HCT116 (cell line): ENCODE measurements around the gene RBM27. TPM values are rescaled to one million over a fixed set of nuclear protein-coding genes. Genes with fewer than 3 reads are reported as not detected.

Experiments used
- ATAC-seq: fragments of 200-7000 bp; cut with Tn5 transposase; 2 replicates; pipeline ENCODE4 v1.9.1; 2020; ENCODE audit warnings: mild to moderate bottlenecking, moderate library complexity
- BruUV-seq: library from RNA; stranded (reverse); fragments of 400-500 nt; replicated peaks from 2 replicates; lab custom pipeline; 2021; lab: Mats Ljungman, UMichigan
- CTCF ChIA-PET: fragments of 300-600 bp; sonication (Branson Sonifier 250); formaldehyde crosslinking; loops from one replicate; lab custom pipeline; 2021; ENCODE audit warnings: antibody characterized with exemption; lab: Charles Lee
- POLR2A ChIA-PET: fragments of 300-600, 350-600 bp; sonication (Branson Sonifier 250); formaldehyde crosslinking; loops from one replicate; lab custom pipeline; 2021; ENCODE audit warnings: antibody characterized with exemption; lab: Charles Lee
- RAD21 ChIA-PET, 2 experiments: fragments of 300-600 bp; sonication (Branson Sonifier 250); formaldehyde crosslinking; loops; one replicate each; lab custom pipeline; 2023; ENCODE audit warnings: low total read pairs in 2 of 2; ENCODE audit not compliant: uncharacterized antibody in 2 of 2, unreplicated experiment in 2 of 2, low non-redundant PET in 1 of 2; lab: Charles Lee
- DNase-seq: peaks from one replicate; pipeline ENCODE4 v3.0.0-alpha.2; 2010; ENCODE audit warnings: low read depth, low spot score
- H2AFZ ChIP-seq: fragments of 200-600 bp; shearing (Covaris generic), sonication (generic); 2 replicates; pipeline ENCODE4 v1.6.1; 2017; ENCODE audit warnings: low read depth, mixed run types, mixed read lengths, antibody characterized with exemption, low read length; ENCODE audit not compliant: poor library complexity, severe bottlenecking
- H3K27ac ChIP-seq: 2 replicates; pipeline ENCODE4 v1.5.1; 2012; ENCODE audit warnings: low read depth, low read length
- H3K27me3 ChIP-seq: fragments of 200-600 bp; sonication (generic); 2 replicates; pipeline ENCODE4 v1.6.1; 2016; ENCODE audit warnings: mixed run types, low read length, mixed read lengths; ENCODE audit not compliant: insufficient read depth
- H3K36me3 ChIP-seq, 2 experiments: fragments of 200-500 bp in 1 of 2; fragments of 200-600 bp in 1 of 2; sonication (Bioruptor generic) in 1 of 2; sonication (generic) in 1 of 2; 2 replicates each; pipeline versions ENCODE4 v1.5.1 to v1.6.1; 2014 to 2016; ENCODE audit warnings: low read length in 2 of 2, inconsistent platforms in 1 of 2, mixed read lengths in 1 of 2, mixed run types in 1 of 2; ENCODE audit not compliant: insufficient read depth in 2 of 2, control insufficient read depth in 1 of 2
- H3K4me1 ChIP-seq, 2 experiments: fragments of 200-600 bp in 1 of 2; sonication (generic) in 1 of 2; 2 replicates each; pipeline versions ENCODE4 v1.5.1 to v1.6.1; 2012 to 2017; ENCODE audit warnings: low read length in 2 of 2, inconsistent platforms in 1 of 2, mild to moderate bottlenecking in 1 of 2, mixed read lengths in 1 of 2, mixed run types in 1 of 2, moderate library complexity in 1 of 2; ENCODE audit not compliant: insufficient read depth in 2 of 2, control insufficient read depth in 1 of 2
- H3K4me2 ChIP-seq: fragments of 200-600 bp; sonication (generic); 2 replicates; pipeline ENCODE4 v1.6.1; 2017; ENCODE audit warnings: mixed run types, low read length, mixed read lengths
- H3K4me3 ChIP-seq, 2 experiments: fragments of 200-600 bp in 1 of 2; sonication (generic) in 1 of 2; replicated peaks in 1 of 2; 2 replicates each; pipeline ENCODE4 v1.5.1; 2011 to 2016; ENCODE audit warnings: low read length in 2 of 2, control low read depth in 1 of 2, low read depth in 1 of 2, mild to moderate bottlenecking in 1 of 2, mixed read lengths in 1 of 2, mixed run types in 1 of 2
- H3K79me2 ChIP-seq: fragments of 200-600 bp; sonication (generic); 2 replicates; pipeline ENCODE4 v1.6.1; 2017; ENCODE audit warnings: mild to moderate bottlenecking, mixed run types, low read length, moderate library complexity, mixed read lengths; ENCODE audit not compliant: insufficient read depth
- H3K9ac ChIP-seq: fragments of 200-600 bp; sonication (generic); 2 replicates; pipeline ENCODE4 v1.6.1; 2016; ENCODE audit warnings: low read length, mixed read lengths
- H3K9me2 ChIP-seq: fragments of 200-600 bp; sonication (generic), shearing (Covaris generic); 2 replicates; pipeline ENCODE4 v1.6.1; 2017; ENCODE audit warnings: mixed run types, mild to moderate bottlenecking, moderate library complexity; ENCODE audit not compliant: insufficient read depth
- H3K9me3 ChIP-seq, 2 experiments: fragments of 200-500 bp in 1 of 2; fragments of 200-600 bp in 1 of 2; sonication (Bioruptor generic) in 1 of 2; sonication (generic) in 1 of 2; 2 replicates each; pipeline ENCODE4 v1.6.1; 2014 to 2017; ENCODE audit warnings: low read length in 2 of 2, mixed read lengths in 2 of 2, inconsistent platforms in 1 of 2, low read depth in 1 of 2, mild to moderate bottlenecking in 1 of 2, mixed run types in 1 of 2, moderate library complexity in 1 of 2; ENCODE audit not compliant: control insufficient read depth in 1 of 2, insufficient read depth in 1 of 2
- H4K20me1 ChIP-seq: fragments of 200-600 bp; sonication (generic), shearing (Covaris generic); 2 replicates; pipeline ENCODE4 v1.6.1; 2017; ENCODE audit warnings: mixed run types, mild to moderate bottlenecking, moderate library complexity; ENCODE audit not compliant: insufficient read depth
- ATF3 ChIP-seq: IDR thresholded peaks from 2 replicates; pipeline ENCODE4 v1.6.1; 2012
- CEBPB ChIP-seq: IDR thresholded peaks from 2 replicates; pipeline ENCODE4 v1.6.1; 2012; ENCODE audit warnings: low read depth
- EGR1 ChIP-seq: IDR thresholded peaks from 2 replicates; pipeline ENCODE4 v1.6.1; 2012; ENCODE audit warnings: low read depth
- ELF1 ChIP-seq: IDR thresholded peaks from 2 replicates; pipeline ENCODE4 v1.6.1; 2012; ENCODE audit warnings: low read depth, borderline replicate concordance
- EZH2 ChIP-seq: fragments of 200-600 bp; sonication (generic); IDR thresholded peaks from 2 replicates; pipeline ENCODE4 v1.6.1; 2017; ENCODE audit warnings: antibody characterized with exemption, mixed run types
- ZFX ChIP-seq: fragments of 450-650 bp; IDR thresholded peaks from 2 replicates; pipeline ENCODE4 v1.6.1; 2017
- intact Hi-C: fragments of 100-400 bp; cut with micrococcal nuclease; formaldehyde crosslinking; loops from 2 replicates; pipeline ENCODE4 v1.10.0; 2022
- total RNA-seq: library from RNA; stranded (reverse); gene quantifications from one replicate; pipeline ENCODE4 v1.2.1, GENCODE V29; 2021; ENCODE audit not compliant: unreplicated experiment
- TF ChIP-seq, protein P1 (sequence below): IDR thresholded peaks from 2 replicates; pipeline ENCODE4 v1.6.1; 2011; ENCODE audit warnings: mild to moderate bottlenecking, low read length, moderate library complexity; ENCODE audit not compliant: insufficient replicate concordance; ENCODE audit errors: extremely low read depth
- TF ChIP-seq, protein P2 (sequence below): IDR thresholded peaks from 2 replicates; pipeline ENCODE4 v1.6.1; 2012; ENCODE audit warnings: low read depth

The RBM27 gene
- total RNA-seq, 1 experiment from 2014 or later: 15.2 TPM

DNA sequence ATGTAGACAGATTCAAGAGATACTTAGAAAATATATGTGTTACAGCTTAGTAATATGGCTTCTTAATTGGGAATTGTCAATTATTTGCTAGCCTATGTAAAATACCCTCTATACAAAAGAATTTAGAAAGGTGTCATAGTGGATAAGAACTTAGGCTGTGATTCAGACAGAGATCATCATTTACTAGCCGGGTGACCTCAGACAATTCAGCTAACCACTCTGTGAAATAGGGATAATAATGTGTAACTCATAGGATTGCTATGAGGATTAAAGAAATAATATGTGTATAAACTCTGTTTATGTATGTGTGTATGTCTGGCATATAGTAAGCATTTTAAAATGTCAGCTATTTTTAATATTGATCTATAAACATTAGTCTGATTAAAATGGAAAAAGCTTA, 15.0 kb upstream of the RBM27 start:
- POLR2A ChIA-PET: no interaction called here
- Histone ChIP-seq H3K9me2 (no peaks in the 10 kb centered on the region), H3K79me2 (no peaks in the 10 kb centered on the region), H2AFZ (peak overlapping the region; percentile 4), H3K9ac (no peak overlapping the region), H3K27ac (no peak overlapping the region), H3K4me1 (peaks cover 5 to 11% of the 10 kb centered on the region in 2 experiments; a peak in 3 of 4 replicates), H3K36me3 (no peaks in the 10 kb centered on the region), H3K4me2 (no peak overlapping the region), H3K9me3 (no peaks in the 10 kb centered on the region), H3K4me3 (no peak overlapping the region), H4K20me1 (no peaks in the 10 kb centered on the region), H3K27me3 (no peaks in the 10 kb centered on the region)
- CTCF ChIA-PET: no interaction called here
- no TSS peak for BruUV-seq
- intact Hi-C loops: no loop called here
- no peak for DNase-seq
- RAD21 ChIA-PET: no interaction called here
- no peak for TF ChIP-seq EZH2
- TF ChIP-seq EGR1: no peak
- no peak for TF ChIP-seq ZFX
- no peak for TF ChIP-seq ELF1
- no peak for TF ChIP-seq ATF3
- TF ChIP-seq, protein P1, sequence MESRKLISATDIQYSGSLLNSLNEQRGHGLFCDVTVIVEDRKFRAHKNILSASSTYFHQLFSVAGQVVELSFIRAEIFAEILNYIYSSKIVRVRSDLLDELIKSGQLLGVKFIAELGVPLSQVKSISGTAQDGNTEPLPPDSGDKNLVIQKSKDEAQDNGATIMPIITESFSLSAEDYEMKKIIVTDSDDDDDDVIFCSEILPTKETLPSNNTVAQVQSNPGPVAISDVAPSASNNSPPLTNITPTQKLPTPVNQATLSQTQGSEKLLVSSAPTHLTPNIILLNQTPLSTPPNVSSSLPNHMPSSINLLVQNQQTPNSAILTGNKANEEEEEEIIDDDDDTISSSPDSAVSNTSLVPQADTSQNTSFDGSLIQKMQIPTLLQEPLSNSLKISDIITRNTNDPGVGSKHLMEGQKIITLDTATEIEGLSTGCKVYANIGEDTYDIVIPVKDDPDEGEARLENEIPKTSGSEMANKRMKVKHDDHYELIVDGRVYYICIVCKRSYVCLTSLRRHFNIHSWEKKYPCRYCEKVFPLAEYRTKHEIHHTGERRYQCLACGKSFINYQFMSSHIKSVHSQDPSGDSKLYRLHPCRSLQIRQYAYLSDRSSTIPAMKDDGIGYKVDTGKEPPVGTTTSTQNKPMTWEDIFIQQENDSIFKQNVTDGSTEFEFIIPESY: no peak
- no peak for TF ChIP-seq CEBPB
- TF ChIP-seq, protein P2, sequence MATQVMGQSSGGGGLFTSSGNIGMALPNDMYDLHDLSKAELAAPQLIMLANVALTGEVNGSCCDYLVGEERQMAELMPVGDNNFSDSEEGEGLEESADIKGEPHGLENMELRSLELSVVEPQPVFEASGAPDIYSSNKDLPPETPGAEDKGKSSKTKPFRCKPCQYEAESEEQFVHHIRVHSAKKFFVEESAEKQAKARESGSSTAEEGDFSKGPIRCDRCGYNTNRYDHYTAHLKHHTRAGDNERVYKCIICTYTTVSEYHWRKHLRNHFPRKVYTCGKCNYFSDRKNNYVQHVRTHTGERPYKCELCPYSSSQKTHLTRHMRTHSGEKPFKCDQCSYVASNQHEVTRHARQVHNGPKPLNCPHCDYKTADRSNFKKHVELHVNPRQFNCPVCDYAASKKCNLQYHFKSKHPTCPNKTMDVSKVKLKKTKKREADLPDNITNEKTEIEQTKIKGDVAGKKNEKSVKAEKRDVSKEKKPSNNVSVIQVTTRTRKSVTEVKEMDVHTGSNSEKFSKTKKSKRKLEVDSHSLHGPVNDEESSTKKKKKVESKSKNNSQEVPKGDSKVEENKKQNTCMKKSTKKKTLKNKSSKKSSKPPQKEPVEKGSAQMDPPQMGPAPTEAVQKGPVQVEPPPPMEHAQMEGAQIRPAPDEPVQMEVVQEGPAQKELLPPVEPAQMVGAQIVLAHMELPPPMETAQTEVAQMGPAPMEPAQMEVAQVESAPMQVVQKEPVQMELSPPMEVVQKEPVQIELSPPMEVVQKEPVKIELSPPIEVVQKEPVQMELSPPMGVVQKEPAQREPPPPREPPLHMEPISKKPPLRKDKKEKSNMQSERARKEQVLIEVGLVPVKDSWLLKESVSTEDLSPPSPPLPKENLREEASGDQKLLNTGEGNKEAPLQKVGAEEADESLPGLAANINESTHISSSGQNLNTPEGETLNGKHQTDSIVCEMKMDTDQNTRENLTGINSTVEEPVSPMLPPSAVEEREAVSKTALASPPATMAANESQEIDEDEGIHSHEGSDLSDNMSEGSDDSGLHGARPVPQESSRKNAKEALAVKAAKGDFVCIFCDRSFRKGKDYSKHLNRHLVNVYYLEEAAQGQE: no peak
- ATAC-seq: no peak
